ENCODE data around the gene IRF8. TPM values are rescaled to one million over a fixed set of nuclear protein-coding genes. Genes with fewer than 3 reads are reported as not detected.

The IRF8 gene
- total RNA-seq, 1 donor from 2014 or later = 1.0 TPM

DNA sequence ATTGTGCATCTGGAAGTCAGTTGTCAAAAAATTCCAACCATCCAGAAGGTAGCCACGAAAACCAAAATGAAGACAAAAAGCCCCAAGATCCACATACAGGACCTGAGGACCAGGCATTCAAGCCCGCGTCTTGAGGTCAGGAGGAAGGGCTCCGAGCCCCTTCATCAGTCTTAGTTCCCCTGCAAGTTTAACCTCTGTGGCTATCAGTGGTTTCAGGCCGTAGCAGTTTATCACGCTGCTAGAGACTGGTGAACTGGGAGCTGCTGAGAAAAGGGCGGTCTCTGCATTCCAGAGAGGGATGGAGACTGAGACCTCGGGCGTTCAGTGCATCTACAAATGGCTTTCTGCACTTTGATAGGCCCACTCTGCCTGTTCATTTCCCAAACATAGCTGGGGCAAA, 70.6 kb downstream of the IRF8 start:
- Mint-ChIP-seq H3K4me1 (ENCODE audit: low read depth, unreplicated experiment) (no peaks in the 10 kb centered on the region), H3K27me3 (ENCODE audit: unreplicated experiment) (no peaks in the 10 kb centered on the region), H3K4me3 (ENCODE audit: unreplicated experiment) (no peak overlapping the region), H3K9me3 (ENCODE audit: unreplicated experiment) (peaks cover 8% of the 10 kb centered on the region), H3K27ac (ENCODE audit: unreplicated experiment) (no peak overlapping the region), H3K36me3 (ENCODE audit: unreplicated experiment) (peaks cover 8% of the 10 kb centered on the region)
- no peak for DNase-seq
- TF ChIP-seq, protein P1, sequence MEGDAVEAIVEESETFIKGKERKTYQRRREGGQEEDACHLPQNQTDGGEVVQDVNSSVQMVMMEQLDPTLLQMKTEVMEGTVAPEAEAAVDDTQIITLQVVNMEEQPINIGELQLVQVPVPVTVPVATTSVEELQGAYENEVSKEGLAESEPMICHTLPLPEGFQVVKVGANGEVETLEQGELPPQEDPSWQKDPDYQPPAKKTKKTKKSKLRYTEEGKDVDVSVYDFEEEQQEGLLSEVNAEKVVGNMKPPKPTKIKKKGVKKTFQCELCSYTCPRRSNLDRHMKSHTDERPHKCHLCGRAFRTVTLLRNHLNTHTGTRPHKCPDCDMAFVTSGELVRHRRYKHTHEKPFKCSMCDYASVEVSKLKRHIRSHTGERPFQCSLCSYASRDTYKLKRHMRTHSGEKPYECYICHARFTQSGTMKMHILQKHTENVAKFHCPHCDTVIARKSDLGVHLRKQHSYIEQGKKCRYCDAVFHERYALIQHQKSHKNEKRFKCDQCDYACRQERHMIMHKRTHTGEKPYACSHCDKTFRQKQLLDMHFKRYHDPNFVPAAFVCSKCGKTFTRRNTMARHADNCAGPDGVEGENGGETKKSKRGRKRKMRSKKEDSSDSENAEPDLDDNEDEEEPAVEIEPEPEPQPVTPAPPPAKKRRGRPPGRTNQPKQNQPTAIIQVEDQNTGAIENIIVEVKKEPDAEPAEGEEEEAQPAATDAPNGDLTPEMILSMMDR (IDR thresholded peaks at IDR 0.05; ENCODE audit: partially characterized antibody, unreplicated experiment) = no peak

DNA sequence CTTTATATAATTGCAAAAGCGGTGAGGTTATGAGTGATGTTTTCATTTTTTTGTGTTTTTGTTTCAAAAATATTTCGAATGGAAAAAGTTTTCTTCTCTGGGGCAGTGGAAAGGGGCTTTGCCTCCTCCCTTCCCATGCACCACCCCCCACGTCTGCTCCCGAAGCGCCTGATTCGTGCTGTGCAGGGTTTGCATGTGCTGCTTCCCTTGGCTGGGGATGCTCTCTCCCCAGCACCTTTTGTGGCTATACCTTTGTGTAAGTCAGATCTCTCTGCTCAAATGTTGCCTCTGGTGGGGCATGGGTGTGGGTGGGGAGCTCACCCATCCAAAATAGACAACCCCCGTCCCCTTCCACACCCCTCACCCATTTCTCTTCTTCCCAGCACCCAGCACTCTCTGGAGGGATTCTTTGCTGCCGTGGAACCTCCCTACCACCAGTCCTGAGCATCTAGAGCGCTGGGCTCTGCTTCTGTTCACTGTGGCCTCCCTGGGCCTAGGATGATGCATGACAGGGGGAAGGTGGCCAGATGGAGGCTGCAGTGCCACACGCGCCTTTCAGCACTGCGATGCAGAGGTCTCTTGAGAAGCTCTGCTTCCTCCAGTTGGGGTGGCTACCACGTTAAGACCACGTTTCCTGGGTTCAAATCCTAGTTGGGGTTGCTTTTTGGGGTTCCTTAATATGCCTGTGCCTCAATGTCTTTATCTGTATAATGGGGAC, 71.2 kb downstream of the IRF8 start:
- TF ChIP-seq, protein P1 (IDR thresholded peaks at IDR 0.05; ENCODE audit: partially characterized antibody, unreplicated experiment) = no peak
- peaks cover 8% of the 10 kb centered on the region for H3K9me3 Mint-ChIP-seq (ENCODE audit: unreplicated experiment)
- H3K27me3 Mint-ChIP-seq (ENCODE audit: unreplicated experiment) = no peaks in the 10 kb centered on the region
- no peak overlapping the region for H3K27ac Mint-ChIP-seq (ENCODE audit: unreplicated experiment)
- DNase-seq = no peak
- no peaks in the 10 kb centered on the region for H3K4me1 Mint-ChIP-seq (ENCODE audit: low read depth, unreplicated experiment)
- no peak overlapping the region for H3K4me3 Mint-ChIP-seq (ENCODE audit: unreplicated experiment)
- H3K36me3 Mint-ChIP-seq (ENCODE audit: unreplicated experiment) = peaks cover 8% of the 10 kb centered on the region

DNA sequence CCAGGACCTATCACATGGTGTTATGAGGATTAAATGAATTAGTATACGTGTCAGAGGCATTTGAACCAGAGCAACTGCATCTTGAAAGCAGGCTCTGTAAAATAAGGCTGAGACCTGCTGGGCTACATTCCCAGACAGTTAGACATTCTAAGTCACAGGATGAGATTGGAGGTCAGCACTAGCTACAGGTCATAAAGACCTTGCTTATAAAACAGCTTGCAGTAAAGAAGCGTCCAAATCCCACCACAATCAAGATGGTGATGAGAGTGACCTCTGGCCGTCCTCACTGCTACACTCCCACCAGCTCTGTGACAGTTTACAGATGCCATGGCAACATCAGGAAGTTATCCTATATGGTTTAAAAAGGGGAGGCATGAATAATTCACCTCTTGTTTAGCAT, 71.8 kb downstream of the IRF8 start:
- Mint-ChIP-seq H3K36me3 (ENCODE audit: unreplicated experiment) (peaks cover 8% of the 10 kb centered on the region), H3K4me3 (ENCODE audit: unreplicated experiment) (no peak overlapping the region), H3K4me1 (ENCODE audit: low read depth, unreplicated experiment) (no peaks in the 10 kb centered on the region), H3K9me3 (ENCODE audit: unreplicated experiment) (peaks cover 10% of the 10 kb centered on the region), H3K27me3 (ENCODE audit: unreplicated experiment) (no peaks in the 10 kb centered on the region), H3K27ac (ENCODE audit: unreplicated experiment) (no peak overlapping the region)
- TF ChIP-seq, protein P1 (IDR thresholded peaks at IDR 0.05; ENCODE audit: partially characterized antibody, unreplicated experiment) = no peak
- no peak for DNase-seq

Small RNAs within 50 kb of the gene (microRNA-seq; reads per million reads assigned to microRNA genes)
- gene MIR6774 (ENCODE audit: unreplicated experiment) = not detected

Other genes with a start within 250 kb of the IRF8 start
- gene GINS2, start 210.2 kb upstream of the IRF8 start, total RNA-seq (ENCODE audit: unreplicated experiment) = 7.1 TPM
- gene C16orf74, start 148.1 kb upstream of the IRF8 start, total RNA-seq (ENCODE audit: unreplicated experiment) = 2.6 TPM
- 34.2 TPM for gene EMC8, start 99.6 kb upstream of the IRF8 start, total RNA-seq (ENCODE audit: unreplicated experiment)
- gene COX4I1, start 99.5 kb upstream of the IRF8 start, total RNA-seq (ENCODE audit: unreplicated experiment) = 544 TPM